GM21360 (cell line): ENCODE measurements around the gene TSN.

Experiments used
- ATAC-seq: cut with Tn5 transposase; IDR thresholded peaks from one replicate; pipeline ENCODE4 v1.9.1; 2021; ENCODE audit warnings: mild to moderate bottlenecking, moderate library complexity; ENCODE audit not compliant: unreplicated experiment

Gene TSN

DNA sequence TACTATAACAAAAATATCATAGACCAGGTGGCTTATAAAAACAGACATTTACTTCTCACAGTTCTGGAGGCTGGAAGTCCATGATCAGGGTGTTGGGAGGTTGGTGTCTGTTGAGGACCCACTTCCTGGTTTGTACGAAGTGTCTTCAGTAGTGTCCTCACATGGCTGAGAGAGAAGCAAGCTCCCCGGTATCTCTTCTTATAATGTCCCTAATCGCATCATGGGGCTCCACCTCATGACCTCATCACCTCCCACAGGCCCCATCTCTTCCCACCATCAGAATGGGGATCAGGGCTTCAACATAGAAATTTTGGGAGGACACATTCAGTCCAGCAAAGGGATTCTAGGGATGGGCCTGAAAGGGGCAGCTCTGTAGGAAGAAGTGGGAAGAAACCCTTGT is 14.0 kb upstream of the TSN start:
- ATAC-seq = no peak

DNA sequence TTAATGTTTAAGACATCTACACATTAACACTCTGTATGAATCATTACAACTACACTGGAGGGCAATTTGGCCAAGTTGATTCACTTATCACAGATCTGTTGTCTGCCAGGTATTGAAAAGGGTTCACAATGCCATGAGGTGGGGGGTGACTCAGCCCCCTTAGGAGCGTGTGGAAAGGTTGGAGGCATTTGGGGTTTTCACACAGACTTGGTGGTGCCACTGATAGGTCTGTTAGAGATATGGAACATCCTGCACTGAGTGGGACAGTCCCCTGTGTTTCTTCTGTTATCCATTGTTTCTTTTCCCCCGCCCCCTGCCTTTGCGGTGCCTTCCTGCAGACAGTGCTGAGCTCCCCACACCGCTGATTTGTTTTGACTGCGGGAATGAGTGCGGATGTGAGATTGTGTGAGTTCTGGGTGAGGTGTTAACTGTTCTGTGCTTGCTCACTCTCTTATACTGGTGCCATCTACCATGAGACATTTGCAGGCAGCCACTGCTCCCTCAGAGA is 9.3 kb upstream of the TSN start:
- no peak for ATAC-seq

DNA sequence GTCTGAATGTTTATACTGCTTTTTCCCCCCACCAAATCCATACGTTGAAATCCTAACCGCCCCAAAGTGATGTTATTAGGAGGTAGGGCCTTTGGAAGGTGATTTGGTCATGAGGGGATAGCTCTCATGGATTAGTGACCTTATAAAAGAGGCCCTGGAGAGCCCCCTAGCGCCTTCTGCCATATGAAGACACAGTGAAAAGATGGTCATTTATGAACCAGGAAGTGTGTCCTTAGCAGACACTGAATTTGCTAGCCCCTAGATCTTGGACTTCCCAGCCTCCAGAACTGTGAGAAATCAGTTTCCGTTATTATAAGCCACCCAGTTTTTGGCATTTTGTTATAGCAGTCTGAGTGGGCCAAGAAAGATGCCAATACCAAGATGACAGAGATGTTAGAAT is 7.2 kb upstream of the TSN start:
- no peak for ATAC-seq

DNA sequence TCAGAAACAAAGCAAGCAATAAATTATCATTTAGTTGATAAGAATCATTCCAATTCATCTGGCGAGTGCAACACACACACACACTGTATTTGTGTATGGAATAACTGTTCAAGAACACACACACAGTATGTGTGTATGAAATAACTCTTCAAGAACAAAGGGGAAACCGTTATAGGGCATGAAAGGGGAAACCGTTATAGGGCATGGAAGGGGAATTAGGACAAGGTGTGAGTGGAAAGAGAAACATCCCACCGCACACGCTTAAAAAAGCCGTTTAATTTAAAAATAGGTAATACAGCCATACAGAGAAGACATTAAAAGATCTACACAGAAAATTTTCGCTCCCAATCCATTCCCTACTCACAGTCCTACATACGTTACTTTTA is 607 bp upstream of the TSN start:
- no peak for ATAC-seq

DNA sequence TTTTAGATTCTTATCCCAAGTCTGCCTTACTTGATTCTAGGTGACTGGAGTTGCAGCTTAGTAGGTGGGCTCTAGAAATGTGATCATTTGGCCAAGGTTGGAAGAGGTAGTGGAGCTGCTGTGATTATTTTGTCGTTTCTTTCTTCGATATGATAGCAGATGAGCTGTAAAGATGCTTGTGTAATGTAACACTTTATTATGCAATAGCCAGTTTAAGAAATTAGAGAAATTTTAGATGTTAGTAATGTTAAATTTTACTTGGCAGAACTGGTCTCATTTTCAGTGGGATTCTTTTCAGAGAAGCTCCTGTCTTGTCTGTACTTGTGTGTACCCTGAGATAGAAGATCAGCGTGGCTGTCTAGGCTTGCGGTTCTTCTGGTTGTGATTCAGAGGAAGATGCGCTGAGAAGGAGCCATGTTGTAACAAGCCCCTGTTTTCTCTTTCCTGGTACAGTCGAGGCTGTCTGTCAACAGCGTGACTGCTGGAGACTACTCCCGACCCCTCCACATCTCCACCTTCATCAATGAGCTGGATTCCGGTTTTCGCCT is 9.3 kb downstream of the TSN start:
- ATAC-seq = no peak

DNA sequence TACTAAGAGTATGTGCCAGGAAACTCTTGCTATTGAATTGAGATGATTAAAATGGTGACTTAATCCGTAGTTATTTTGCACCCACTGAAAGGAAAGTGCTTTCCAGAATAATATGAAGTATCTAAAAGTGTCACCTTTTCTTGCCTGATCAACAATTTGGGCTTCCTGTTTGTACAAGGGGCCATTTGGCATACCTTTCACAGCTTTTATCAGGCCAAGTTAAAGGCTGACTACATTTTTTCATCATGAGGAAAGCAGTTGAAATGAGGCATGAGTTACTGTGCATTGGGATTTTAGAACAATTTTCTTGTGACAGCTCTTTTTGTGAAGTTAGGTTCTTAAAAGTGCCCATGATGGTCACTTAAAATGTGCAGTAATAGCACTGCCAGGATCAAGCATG is 11.2 kb downstream of the TSN start:
- ATAC-seq = no peak

DNA sequence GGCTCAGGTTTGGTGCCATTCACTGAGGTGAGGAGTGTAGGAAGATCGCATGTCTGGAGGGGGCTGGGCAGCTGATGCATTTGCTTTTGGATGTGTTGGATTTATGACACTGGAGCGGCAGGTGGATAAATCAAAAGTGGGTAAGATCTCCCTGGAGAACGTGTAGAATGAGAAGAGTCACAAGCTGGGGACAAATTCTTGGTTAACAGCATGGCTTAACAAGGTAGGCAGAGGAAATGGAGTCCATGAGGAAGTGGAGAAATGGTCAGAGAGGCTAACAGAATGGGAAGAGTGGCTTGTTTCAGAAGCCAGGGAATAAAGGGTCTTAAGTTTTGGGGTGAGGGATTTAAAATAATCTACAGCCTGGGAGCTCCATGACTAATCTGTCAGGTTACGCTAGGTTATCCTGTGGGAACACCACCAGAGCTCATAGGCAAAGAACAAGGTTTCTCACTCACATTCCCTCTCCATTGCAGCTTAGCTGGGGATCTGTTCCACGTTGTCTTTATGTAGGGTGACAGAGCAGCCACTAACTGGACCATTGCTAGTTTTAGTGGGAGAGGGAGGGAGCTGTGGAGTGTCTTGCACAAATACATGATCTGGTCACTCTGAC is 12.8 kb downstream of the TSN start:
- ATAC-seq = no peak

DNA sequence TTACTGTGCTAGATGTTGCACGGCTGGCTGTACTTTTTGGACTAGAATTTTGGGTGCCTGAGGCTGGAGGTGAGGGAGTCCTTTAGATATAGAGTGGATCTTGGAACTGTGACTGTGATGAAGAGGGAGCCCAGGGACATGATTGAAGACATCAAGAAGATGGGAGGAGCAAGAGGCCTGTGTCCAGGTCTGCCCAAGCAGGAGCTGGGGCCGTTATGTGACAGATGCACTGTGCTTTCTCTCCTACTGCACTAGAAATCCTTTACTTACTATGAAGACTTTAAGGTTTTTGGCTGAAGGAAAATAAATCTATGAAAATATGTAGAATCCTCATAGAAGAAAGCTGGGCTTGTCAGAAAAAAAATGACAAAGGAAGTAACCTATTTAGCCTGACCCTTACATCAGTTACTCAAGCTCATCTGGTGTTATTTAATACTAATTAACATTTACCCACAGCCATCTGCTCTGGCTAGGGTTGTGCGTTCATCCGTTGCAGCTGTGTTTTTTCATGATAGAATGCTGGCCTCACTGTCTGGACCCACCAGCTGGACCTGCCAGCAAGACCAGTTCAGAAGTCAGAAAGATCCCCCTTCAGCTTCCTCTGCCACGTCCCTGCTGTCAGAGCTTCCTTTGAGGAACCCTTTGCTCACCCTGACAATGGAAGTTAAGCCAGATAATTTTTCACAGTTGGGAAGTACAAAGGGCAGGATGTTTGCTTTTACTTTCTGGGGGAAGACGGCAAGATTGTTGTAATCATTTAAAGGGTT is 16.7 kb downstream of the TSN start:
- no peak for ATAC-seq

DNA sequence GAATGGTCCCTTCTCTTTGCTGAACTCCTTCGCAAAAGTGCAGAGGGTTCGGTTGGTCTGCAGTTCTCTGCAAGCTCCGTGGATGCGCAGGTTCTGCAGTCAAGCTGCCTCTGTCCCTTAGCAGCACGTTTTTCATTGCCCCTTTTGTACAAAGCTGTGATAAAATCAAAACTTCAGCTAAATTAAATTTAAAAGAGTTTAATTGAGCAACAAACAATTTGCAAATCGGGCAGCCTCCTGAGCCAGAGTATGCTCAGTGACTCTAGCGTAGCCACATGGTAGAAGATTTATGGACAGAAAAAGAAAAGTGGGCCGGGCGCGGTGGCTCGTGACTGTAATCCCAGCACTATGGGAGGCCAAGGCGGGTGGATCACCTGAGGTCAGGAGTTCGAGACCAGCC is 18.8 kb downstream of the TSN start:
- ATAC-seq = no peak

DNA sequence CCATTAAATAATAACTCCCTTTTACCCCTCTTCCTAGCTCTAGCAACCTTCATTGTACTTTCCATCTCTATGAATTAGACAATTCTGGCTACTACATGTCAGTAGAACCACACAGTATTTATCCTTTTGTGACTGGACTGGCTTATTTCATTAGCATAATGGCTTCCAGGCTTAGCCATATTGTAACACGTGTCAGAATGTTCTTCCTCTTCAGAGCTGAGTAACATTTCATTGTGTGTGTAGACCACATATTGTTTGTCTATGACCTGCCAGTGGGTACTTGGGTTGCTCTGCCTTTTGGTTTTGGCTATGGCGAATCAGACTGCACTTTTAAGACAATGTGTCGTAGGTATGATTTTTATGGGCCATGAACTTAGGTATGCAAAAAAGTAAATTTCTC is 20.9 kb downstream of the TSN start:
- no peak for ATAC-seq

DNA sequence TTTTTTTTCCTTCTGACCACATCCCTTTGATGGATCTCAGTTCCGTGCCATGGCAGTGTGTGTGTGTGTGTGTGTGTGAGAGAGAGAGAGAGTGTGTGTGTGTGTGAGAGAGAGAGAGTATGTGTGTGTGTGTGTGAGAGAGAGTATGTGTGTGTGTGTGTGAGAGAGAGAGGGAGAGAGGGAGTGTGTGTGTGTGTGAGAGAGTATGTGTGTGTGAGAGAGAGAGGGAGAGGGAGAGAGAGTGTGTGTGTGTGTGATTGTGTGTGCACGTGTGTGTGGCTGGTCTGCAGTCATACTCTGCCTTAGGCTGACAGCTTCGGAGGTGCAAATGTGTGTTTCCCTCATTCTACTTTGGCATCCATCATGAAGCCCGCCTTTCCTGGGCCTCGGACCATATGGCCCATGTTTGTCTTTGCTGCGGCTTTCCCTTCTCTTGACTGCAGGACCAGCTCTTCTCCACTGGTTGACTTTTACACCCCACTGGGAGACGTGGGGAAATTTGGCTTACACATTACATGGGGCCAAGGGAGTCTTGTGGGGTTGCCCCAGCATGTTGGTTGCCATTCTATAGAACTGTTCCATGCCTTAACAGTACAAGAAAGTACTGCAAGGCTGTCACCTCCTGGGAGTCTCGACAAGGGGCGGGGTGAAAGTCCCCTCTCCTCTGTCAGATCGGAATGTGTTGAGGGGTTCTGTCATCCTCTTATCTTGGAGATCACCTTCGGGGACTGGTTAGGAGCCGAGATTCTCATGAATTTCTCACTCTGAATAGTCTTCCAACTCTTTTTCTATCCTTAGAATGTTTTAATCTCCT is 21.6 kb downstream of the TSN start:
- no peak for ATAC-seq

DNA sequence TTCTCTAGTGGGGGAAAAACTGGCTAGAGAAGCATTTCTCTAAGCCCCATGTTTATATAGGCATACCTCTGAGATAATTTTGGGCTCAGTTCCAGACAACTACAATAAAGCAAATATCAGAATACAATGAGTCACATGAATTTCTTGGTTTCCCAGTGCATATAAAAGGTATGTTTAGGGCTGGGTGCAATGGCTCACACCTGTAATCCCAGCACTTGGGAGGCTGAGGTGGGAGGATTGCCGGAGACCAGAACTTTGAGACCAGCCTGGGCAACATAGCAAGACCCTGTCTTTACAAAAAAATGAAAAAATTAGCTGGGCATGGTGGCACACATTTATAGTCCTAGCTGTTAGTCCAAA is 22.2 kb downstream of the TSN start:
- ATAC-seq = no peak

DNA sequence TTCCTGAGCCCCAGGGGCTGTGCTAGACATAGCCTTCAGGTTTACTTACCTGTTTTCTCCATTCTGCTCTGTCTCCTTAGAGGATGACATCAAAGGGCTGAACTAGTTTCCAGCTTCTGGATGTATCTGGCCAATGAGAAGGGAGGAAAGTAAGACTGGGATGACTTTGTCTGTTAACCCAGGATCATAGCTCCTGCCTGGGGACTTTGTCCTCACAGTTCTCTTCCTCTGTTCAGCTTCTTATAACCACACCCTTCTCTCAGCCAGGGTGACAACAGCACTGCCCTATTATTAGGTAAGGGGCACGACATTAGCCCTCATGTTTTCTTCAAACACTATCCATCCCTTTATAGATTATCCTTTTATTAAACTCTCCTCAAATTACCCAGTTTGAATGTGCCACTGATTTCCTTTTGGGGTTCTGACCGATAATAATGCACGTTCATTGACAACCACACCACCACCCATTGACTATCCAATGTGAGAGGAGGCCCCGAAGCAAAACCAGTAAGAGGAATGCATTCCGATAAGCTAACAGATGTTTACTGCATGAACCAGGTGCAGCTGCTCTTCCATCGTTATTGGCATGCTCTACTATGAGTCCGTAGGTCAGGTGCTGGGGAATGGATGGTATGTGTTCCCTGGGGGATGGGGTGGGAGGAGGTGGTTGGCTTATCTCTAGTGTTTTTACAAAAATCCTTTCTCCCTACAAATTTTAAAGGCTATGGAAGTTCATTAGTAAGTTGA is 23.5 kb downstream of the TSN start:
- no peak for ATAC-seq

DNA sequence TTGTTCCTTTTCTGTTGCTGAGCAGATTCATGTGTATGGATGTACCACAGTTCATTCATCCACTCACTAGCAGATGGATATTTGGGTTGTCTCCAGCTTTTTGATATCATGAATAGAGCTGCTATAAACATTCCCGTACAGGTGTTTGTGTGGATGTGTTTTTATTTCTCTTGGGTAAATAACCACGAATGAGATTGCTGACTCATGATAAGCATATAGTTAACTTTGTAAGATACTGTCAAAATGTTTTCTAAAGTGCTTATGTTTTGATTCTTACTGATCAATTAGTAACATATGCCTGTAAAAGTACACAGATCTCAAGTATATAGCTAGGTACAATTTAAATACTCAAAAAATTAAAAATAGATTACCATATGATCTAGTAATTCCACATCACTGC is 27.7 kb downstream of the TSN start:
- ATAC-seq = no peak

DNA sequence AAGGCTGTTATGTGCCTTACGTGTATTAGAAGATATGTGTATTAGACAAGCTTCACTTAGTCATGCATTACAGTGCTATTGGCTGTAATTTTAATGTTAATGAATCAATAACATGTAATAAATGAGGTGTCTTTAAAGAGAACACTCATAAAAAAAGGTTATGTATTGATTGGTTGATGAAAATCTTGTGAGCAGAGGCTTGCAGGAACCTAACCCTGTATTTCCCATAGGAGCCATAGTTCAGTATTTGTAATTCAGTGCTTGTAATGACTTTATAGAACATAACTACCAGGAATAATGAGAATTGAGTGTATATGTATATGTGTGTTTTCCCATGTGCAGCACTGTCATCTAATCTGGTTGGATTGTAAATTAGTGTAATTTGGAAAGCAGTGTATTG is 33.2 kb downstream of the TSN start:
- ATAC-seq = no peak

DNA sequence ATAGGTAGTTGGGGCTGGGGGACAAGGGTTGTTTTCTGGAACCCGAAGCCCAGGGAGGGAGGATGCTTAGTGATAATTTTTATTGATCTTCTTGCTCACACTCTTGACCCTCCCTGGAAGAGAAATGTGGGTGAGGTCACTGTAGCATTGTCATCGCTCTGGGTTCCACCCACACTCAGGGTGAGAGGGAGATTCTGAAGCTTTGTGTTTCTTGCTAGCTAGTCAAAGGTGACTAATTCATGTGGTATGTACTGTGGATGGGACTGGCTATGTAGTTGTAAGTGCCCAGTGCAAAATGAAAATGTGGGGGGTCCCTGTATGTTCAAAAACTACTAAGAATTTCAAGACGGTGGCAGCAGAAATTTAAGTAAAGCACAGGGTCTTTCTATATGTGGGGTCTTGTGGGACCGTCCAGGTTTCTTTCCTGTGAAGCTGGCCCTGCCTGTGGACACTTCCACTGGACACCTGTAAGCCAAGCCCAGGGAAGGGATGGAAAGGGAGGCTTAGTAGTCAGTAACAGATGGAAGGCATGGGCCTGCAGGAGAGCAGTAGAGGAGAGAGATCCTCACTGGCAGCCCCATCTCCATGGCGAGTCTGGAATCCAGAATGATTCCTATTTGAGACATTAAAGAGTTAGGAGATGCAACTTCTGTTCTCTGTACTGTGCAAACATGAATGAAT is 35.0 kb downstream of the TSN start:
- no peak for ATAC-seq

DNA sequence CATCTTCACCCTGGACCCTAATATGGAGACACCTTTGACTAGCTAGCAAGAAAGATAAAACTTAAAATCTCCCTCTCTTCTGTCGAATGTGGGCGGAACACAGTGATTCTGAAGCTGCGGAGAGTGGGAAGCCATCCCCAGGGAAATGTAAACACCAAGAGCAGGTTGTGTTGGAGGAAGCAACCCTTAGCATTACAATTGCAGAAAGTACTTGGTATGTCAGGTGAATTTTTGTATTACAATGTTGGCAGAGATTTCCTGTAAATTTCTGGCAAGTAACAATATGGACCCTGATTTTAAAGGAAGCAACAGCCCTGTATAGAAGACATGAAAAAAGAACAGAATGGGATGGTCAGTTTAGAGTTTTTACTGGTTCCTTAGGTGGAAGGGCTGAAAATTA is 35.8 kb downstream of the TSN start:
- no peak for ATAC-seq

DNA sequence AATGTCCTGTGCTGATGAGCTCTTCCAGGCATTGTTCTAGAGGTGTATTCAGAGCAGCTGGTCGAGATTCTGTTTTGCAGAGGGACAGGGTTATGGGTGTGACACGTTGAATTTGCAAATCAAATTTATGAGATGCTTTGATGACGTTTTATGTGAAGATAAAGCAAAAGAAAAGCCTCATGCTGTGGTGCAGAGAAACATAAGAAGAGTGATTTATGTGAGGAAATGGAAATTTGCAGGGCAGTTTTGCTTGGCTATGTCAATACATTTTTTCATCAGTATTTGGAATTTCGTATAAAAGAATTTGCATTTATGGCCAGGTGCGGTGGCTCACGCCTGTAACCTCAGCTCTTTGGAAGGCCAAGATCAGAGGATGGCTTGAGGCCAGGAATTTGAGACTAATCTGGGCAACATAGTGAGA is 36.4 kb downstream of the TSN start:
- ATAC-seq = no peak

DNA sequence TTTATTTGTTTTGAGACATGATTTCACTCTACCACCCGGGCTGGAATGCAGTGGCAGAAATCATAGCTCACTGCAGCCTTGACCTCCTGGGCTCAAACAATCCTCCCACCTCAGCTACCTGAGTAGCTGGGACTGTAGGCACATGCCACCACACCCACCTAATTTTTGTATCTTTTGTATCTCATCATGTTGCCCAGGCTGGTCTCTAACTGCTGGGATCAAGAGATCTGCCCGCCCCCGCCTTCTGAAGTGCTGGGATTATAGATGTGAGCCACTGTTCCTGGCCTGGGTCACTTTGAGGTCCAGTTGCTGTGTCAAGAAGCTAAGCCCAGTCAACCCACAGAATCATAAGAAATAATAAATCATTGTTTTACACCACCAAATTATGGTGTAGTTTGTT is 38.4 kb downstream of the TSN start:
- no peak for ATAC-seq

DNA sequence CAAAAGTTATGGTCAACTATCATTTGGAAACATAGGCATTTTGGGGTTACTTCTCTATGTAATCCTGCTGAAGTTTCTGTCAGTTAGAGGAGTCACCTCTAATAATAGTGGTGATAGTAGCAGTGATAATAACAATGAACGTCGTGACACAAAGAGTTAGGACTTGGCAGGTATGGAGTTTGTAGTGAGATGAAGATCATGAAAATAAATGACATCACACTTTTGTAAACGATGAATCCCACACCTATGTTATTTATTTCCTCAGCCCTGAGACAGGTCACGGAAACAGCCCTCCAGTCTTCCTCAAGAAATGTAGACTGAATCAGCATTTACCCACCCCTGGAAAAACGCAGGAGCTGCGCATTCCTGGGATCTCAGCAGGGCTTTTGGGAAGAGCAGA is 38.8 kb downstream of the TSN start:
- no peak for ATAC-seq
